ENCODE results near the gene MECR. TPM values are rescaled to one million over a fixed set of nuclear protein-coding genes. Genes with fewer than 3 reads are reported as not detected.
"Not testable (repeated sequence)": the region's sequence is repeated elsewhere in the genome, so short reads cannot be mapped to it uniquely, and the experiment has no call there.

MECR gene
- polyA plus RNA-seq, 1 experiment: 18.2 TPM

DNA sequence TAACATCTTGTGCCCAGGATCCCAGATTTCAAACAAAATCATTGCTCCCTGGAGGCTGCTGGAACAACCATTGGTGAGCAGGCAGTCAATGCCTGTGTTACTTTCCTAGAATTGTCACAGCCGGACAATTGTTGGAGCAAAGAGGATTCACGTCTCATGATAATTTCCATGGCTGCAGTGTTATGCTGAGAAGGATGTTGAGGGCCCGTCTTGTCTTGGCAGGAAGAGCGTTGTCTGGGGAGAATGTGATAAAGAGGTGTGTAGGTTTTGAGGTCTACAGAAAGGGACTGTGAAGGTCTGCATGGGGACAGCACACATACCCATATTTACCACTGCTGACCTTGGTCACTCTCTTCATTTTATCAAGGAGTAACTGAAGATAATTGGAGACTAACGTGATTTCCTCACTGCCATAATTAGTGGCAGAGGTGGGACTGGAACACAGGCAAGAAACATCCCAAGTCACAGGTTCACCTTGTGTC, 6.3 kb downstream of the MECR start:
- TF ChIP-seq, protein P1, sequence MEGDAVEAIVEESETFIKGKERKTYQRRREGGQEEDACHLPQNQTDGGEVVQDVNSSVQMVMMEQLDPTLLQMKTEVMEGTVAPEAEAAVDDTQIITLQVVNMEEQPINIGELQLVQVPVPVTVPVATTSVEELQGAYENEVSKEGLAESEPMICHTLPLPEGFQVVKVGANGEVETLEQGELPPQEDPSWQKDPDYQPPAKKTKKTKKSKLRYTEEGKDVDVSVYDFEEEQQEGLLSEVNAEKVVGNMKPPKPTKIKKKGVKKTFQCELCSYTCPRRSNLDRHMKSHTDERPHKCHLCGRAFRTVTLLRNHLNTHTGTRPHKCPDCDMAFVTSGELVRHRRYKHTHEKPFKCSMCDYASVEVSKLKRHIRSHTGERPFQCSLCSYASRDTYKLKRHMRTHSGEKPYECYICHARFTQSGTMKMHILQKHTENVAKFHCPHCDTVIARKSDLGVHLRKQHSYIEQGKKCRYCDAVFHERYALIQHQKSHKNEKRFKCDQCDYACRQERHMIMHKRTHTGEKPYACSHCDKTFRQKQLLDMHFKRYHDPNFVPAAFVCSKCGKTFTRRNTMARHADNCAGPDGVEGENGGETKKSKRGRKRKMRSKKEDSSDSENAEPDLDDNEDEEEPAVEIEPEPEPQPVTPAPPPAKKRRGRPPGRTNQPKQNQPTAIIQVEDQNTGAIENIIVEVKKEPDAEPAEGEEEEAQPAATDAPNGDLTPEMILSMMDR (IDR thresholded peaks at IDR 0.05; ENCODE audit: low read depth, low read length): no peak
- H3K9me3 ChIP-seq (ENCODE audit: control insufficient read depth, insufficient read depth, low read length): no peaks in the 10 kb centered on the region
- H3K27ac ChIP-seq (ENCODE audit: low read depth, low read length): no peak overlapping the region
- POLR2A ChIA-PET: no interaction called here
- DNase-seq (ENCODE audit: low read depth, low spot score): no peak
- CTCF ChIA-PET: no interaction called here
- H3K4me3 ChIP-seq (ENCODE audit: low read depth, low read length): no peak overlapping the region
- no peaks in the 10 kb centered on the region for H3K27me3 ChIP-seq (ENCODE audit: control insufficient read depth, insufficient read depth, low read length)

DNA sequence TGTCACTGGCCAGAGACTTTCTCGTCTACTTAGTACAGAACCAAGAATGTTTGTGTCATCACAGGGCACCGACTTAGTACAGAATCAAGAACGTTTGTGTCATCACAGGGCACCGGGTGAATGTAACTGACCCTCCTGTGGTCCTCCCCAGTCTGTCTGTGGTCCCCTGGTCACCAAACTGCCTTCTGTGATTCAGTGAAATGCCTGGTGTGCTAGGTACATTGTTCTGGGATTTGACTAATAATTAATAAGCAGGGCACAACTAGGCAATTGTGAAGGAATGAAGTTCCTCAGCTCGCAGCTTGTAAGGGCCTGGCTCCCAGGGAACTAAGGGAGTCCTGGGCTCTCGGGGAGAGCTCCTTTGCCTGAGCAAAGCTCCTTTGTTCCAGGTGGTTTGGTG, 7.2 kb downstream of the MECR start:
- H3K9me3 ChIP-seq (ENCODE audit: control insufficient read depth, insufficient read depth, low read length): no peaks in the 10 kb centered on the region
- H3K27ac ChIP-seq (ENCODE audit: low read depth, low read length): no peak overlapping the region
- no peaks in the 10 kb centered on the region for H3K27me3 ChIP-seq (ENCODE audit: control insufficient read depth, insufficient read depth, low read length)
- TF ChIP-seq, protein P1 (IDR thresholded peaks at IDR 0.05; ENCODE audit: low read depth, low read length): no peak
- POLR2A ChIA-PET: no interaction called here
- CTCF ChIA-PET: no interaction called here
- H3K4me3 ChIP-seq (ENCODE audit: low read depth, low read length): no peak overlapping the region
- DNase-seq (ENCODE audit: low read depth, low spot score): no peak

DNA sequence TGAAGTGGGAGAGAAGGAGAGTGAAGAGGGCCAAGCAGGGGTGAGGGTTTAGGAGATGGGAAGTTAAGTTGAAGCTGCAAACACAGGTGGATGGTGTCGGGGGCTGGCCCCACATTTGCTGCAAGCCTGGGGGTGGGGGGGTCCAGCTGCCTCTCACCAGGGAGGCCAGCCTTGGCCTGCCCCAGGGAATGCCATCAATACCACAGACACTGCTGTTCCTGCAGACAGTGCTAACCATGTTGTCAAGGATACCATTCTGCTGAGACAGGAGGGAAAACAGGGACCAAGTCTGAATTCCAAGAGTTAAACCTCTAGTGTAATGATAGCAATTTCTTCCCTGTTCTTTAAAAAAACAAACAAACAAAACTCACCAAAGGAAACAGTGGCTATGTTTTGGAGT, 8.0 kb downstream of the MECR start:
- DNase-seq (ENCODE audit: low read depth, low spot score): no peak
- POLR2A ChIA-PET: no interaction called here
- no peaks in the 10 kb centered on the region for H3K27me3 ChIP-seq (ENCODE audit: control insufficient read depth, insufficient read depth, low read length)
- H3K27ac ChIP-seq (ENCODE audit: low read depth, low read length): no peak overlapping the region
- TF ChIP-seq, protein P1 (IDR thresholded peaks at IDR 0.05; ENCODE audit: low read depth, low read length): no peak
- CTCF ChIA-PET: no interaction called here
- H3K9me3 ChIP-seq (ENCODE audit: control insufficient read depth, insufficient read depth, low read length): no peaks in the 10 kb centered on the region
- no peak overlapping the region for H3K4me3 ChIP-seq (ENCODE audit: low read depth, low read length)

DNA sequence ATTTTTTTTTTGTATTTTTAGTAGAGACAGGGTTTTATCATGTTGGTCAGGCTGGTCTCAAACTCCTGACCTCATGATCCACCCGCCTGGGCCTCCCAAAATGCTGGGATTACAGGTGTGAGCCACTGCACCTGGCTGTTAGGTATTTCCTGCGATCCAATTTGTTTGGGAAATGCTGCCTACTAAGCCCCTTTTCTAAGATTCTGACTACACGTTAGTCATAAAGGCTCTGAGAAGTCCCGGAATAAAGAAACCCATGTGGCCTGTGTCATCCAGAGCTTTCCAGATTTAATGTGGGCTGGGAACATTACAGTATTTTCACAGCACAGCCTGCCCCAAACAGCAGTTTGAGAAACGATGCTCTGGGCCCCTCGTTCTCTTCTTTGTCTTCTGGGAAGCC, 8.5 kb downstream of the MECR start:
- H3K27me3 ChIP-seq (ENCODE audit: control insufficient read depth, insufficient read depth, low read length); H3K27ac ChIP-seq (ENCODE audit: low read depth, low read length); H3K9me3 ChIP-seq (ENCODE audit: control insufficient read depth, insufficient read depth, low read length); DNase-seq (ENCODE audit: low read depth, low spot score); POLR2A ChIA-PET; H3K4me3 ChIP-seq (ENCODE audit: low read depth, low read length); CTCF ChIA-PET: not testable (repeated sequence)

DNA sequence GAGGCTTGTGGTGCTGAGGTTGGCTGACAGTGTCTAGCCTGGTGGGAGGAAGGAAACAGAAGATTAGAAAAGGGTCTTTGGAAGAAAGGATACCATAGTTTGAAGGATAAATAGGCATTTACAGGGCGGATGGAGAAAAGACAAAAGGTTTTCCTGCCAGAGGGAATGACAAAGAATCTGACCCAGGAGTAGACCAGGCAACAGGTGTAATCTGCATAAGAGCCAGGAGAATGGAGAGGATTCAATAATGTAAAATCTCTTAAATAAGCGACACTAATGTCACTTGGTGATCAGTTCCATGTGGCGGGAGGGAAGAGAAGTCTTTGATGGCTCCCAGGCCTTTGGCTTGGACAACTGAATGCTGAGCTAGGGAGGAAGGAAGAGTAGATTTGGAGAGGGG, 9.4 kb downstream of the MECR start:
- H3K9me3 ChIP-seq (ENCODE audit: control insufficient read depth, insufficient read depth, low read length): no peaks in the 10 kb centered on the region
- TF ChIP-seq, protein P1 (IDR thresholded peaks at IDR 0.05; ENCODE audit: low read depth, low read length): no peak
- no peak overlapping the region for H3K4me3 ChIP-seq (ENCODE audit: low read depth, low read length)
- H3K27ac ChIP-seq (ENCODE audit: low read depth, low read length): no peak overlapping the region
- no peak for DNase-seq (ENCODE audit: low read depth, low spot score)
- no peaks in the 10 kb centered on the region for H3K27me3 ChIP-seq (ENCODE audit: control insufficient read depth, insufficient read depth, low read length)
- ChIA-PET POLR2A (no interaction called here), CTCF (no interaction called here)

DNA sequence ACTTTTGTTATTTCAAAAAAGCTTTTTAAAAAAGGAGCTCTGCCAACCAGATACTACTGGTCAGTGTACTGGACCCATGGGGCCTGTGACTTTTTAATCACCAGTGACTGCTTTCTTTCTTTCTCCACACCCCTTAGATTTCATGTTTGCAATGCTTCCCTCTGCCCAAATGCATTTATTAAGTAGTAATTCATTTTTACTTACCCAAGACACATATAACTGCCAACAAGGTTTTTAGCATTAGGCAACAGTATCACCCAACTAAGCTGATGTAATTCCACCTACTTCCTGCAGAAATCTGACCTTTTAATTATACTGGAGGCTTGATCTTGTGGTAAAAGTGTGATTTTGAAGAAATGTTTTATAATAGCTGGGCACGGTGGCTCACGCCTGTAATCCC, 12.5 kb downstream of the MECR start:
- POLR2A ChIA-PET: no interaction called here

More for the DNA sequence above, 12.5 kb downstream of the MECR start:
- Histone ChIP-seq H3K27ac (ENCODE audit: low read depth, low read length) (no peak overlapping the region), H3K9me3 (ENCODE audit: control insufficient read depth, insufficient read depth, low read length) (no peaks in the 10 kb centered on the region), H3K27me3 (ENCODE audit: control insufficient read depth, insufficient read depth, low read length) (no peaks in the 10 kb centered on the region), H3K4me3 (ENCODE audit: low read depth, low read length) (no peak overlapping the region)
- CTCF ChIA-PET: interaction anchor here (0.8 to 1.3 kb wide), 2 partner anchors 10 to 16 kb away, joined by 3 to 4 read pairs; no protein-coding TSS in a partner anchor
- TF ChIP-seq, protein P1 (IDR thresholded peaks at IDR 0.05; ENCODE audit: low read depth, low read length): no peak
- DNase-seq (ENCODE audit: low read depth, low spot score): no peak
